GM19395 (cell line): ENCODE results near the gene IL27RA.
"Not testable (repeated sequence)": the region's sequence is repeated elsewhere in the genome, so short reads cannot be mapped to it uniquely, and the experiment has no call there.

ENCODE experiments used
- ATAC-seq: cut with Tn5 transposase; IDR thresholded peaks from one replicate; pipeline ENCODE4 v1.9.1; 2021; ENCODE audit warnings: mild to moderate bottlenecking, moderate library complexity; ENCODE audit not compliant: unreplicated experiment

Gene IL27RA

DNA sequence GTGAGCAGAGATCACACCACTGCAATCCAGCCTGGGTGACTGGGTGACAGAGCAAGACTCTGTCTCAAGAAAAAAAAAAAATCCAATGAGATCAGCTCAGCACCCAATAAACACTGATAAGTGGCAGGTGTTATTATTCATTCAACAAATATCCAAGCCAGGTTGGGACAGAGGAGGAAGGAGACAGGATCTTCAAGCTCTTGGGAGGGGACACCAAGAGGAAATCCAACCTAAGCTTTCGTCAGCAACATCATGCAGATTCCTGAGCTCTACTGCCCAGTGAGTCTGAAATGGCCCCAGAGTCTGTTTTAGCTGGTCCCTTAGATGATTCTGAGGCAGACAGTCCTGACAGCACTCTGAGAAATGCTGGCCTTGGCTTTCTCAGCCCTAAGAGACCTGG, 33.1 kb upstream of the IL27RA start:
- ATAC-seq, result no peak

DNA sequence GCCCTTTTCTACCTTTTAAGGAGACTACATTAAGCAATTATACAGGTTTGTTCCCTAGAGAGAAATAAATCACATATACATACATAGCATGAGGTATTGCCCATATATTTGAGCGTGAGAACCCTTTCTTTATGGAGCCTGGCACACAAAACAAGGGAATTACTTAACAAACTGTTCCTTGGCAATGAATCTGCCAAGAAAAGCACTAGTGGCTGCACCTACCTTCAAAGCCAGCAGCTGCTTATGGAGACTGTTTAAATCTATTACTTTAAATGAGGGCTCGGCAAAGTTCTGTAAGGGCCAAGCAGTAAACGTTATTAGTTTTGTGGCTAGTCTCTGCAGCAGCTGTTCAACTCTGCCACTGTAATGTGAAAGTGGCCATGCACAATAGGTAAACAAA, 32.5 kb upstream of the IL27RA start:
- no peak for ATAC-seq

- ATAC-seq, result no peak
Observed at GRCh38 chr19:14000691-14001375, 30.7 kb upstream of the IL27RA start.

- no peak for ATAC-seq
Observed at GRCh38 chr19:14002571-14003250, 28.9 kb upstream of the IL27RA start.

DNA sequence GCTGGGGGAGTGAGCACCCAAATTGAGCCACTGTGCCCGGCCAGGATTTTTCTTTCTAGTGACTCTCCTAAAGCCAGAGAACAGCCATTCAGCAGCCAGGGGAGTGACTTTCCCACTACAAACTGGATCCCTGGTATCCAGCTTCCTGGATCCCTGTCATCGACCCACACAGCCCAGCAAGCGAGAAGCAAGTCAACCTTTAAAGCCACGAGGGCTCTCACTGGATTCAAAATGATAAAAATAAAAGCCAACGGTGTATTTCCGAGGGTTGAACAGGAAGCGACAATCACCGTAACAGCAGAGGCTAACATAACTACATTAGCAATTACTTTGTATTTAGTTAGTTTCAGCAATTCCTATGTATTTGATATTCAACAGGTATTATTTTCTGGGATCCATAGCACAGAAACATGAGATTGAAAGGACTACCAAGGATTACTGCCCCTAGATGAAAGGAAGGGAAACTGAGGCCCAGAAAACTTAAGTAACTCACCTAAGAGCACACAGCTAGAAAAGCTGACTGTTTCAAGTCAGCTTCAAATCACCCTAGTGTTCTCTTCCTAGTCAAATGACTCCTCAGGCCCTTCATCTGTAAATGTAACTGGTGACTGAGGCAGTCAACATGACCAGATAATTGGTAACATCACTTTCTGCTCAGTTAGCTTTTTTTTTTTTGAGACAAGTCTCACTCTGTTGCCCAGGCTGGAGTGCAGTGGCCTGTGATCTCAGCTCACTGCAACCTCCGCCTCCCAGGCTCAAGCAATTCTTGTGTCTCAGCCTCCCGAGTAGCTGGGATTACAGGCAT, 28.1 kb upstream of the IL27RA start:
- ATAC-seq, result no peak

GRCh38 chr19:14004619-14005348, 26.8 kb upstream of the IL27RA start:
- ATAC-seq, result no peak

- ATAC-seq, result peak; percentile 13
Observed at GRCh38 chr19:14005349-14006084, 26.0 kb upstream of the IL27RA start.

DNA sequence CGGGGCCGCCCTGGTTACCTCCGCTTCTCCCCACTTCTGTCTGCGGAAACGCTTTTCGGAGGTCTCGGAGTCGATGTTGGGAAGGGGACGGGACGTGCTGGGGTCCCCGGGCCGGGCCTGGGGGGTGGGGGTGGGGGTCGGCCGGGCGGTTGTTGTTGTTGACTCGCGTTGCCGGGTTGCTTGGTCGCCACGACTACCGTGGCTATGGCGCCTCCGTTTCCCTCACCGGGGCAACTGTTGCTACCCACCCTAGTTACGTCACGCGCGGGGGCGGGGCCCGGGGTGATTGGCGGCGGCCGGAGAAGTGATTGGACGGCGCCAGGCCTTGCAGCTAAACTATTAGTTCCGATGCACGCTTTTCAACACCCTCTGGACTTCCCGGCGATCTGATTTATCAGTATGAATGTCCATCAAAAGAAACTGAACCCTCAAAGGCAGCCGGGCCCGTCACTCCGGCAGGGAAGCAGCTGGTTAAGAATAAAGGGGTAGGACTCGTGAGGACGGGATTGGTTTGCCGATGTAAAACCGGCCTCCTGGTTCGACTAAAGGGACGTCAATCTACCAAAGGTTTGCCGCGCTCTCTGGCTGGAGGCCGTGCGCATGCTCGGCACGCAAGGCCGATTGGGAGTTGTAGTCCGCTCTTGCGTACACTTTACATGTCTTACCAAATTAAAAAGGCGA, 25.3 kb upstream of the IL27RA start, which contains the start of gene RFX1:
TSS of gene RFX1 (minus strand) at position 236 of the 681 bp plus-strand sequence. CDS start 12,477 bp downstream, outside the sequence.
- ATAC-seq, result peak; percentile 74

GRCh38 chr19:14006766-14007562, 24.6 kb upstream of the IL27RA start:
- peak; percentile 39 for ATAC-seq

- no peak for ATAC-seq
Observed at GRCh38 chr19:14012378-14012915, 19.1 kb upstream of the IL27RA start.

DNA sequence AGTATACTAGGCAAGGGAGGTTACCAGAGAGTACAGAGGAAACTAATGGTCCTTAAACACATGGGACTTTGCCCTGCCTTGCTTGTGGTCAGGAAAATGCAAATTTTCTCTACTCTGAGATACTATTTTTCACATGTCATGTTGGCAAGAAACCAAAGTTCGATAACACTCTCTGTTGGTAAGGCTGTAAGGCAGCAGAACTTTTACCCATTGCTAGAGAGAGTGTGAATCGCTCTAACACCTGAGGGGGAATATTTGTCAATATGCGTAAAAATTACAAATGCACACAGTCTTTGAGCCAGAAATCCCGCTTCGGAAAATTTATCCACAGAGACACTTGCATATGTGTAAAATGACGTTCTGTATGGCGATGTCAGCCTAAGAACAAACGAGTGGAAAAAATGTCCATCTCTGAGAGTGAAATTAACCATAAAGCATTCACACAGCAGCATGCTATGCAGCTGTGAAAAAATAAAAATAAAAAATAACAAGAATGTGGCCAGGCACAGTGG, 16.0 kb upstream of the IL27RA start:
- ATAC-seq, result peak; percentile 69

GRCh38 chr19:14019100-14019499, 12.5 kb upstream of the IL27RA start:
- ATAC-seq, result no peak

GRCh38 chr19:14019739-14020138, 11.8 kb upstream of the IL27RA start:
- not testable (repeated sequence) for ATAC-seq

GRCh38 chr19:14021474-14021873, 10.1 kb upstream of the IL27RA start:
- ATAC-seq, result no peak

GRCh38 chr19:14022469-14022868, 9.1 kb upstream of the IL27RA start:
- ATAC-seq, result no peak

DNA sequence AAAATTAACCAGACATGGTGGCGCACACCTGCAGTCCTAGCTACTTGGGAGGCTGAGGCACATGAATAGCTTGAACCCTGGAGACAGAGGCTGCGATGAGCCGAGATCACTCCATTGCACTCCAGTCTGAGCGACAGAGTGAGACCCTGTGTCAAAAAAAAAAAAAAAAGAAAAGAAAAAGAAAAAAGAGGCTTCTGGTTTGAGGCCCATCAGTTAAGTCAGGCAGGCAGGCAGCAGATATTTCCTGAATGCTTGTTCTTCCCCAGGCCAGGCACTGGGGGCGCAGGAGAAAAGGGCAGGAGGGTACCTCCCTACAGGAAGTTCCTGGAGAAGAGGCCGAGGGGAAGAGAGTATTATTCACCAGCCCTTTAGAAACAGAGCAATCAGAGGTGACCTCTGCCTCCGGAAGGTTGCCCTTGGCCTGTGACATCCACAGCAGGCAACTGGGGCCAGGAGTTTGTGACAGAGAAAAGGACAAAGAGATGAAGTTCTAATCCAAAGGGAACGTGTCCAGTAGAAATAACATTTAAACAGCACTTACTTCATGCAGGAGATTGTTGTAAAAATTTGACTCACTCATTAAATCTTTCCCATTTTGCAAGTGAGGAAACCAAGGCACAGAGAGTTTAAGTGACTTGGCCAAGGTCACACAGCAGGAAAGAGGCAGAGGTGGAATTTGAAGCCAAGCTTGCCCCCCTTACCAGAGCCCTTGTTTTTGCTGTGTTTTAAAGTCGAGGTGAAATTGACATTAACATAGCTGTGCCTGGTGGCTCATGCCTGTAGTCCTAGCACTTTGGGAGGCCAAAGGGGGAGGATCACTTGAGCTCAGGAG, 7.9 kb upstream of the IL27RA start:
- ATAC-seq, result no peak

GRCh38 chr19:14026652-14027192, 4.8 kb upstream of the IL27RA start:
- not testable (repeated sequence) for ATAC-seq
